GM19372 (cell line): ENCODE measurements around the gene RSPH6A.
"Not testable (repeated sequence)": the region's sequence is repeated elsewhere in the genome, so short reads cannot be mapped to it uniquely, and the experiment has no call there.

Source experiments
- ATAC-seq: cut with Tn5 transposase; IDR thresholded peaks from one replicate; pipeline ENCODE4 v1.9.1; 2021; ENCODE audit warnings: mild to moderate bottlenecking, low read depth, moderate library complexity; ENCODE audit not compliant: unreplicated experiment

Gene RSPH6A

DNA sequence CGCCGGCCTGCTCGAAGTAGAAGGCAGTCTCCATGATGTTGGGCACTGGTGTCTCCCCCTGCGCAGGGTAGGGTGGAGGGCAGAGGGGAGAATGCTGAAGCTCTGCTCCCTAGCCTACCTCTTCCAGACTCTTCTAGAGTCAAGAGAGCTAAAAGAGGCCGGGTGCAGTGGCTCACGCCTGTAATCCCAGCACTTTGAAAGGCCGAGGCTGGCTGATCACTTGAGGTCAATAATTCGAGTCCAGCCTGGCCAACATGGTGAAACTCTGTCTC, 10.2 kb downstream of the RSPH6A start:
- no peak for ATAC-seq

DNA sequence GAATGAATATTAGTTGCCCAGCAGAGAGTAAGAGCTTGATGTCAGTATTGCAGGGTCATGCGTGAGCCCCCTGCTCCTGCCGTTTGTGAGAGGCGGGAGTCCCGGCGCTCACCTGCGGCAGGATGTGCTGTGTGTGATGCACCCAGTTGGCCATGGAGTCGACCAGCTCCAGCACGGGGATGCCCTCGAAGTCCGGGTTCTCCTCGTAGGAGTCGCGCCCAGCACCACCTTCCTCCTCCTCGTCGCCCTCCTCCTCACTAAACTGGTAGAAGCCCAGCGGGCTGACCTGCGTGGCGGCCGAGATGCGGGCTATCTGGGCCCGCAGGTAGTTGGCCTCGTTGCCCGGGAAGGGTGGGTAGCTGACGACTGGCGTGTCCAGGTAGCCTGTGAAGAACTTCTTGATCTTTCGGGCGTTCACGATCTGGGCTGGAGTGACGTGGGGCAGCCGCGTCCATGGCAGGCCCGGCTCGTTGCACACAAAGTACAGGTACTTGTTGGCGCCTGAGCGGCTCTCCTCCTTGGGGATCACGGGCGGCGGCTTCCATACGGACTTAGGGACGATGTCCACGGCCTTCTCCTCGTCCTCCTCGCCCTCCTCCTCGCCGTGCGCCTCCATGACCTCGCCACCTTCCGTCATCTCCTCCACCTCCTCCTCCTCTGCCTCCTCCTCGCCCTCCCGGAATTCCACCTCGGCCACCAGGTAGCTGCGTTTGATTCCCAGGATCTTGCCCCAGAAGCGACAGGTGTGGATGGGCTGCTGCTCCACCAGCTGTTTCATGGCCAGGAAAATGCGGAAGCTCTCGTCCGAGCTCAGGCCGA, 10.8 kb downstream of the RSPH6A start:
- ATAC-seq, result no peak

DNA sequence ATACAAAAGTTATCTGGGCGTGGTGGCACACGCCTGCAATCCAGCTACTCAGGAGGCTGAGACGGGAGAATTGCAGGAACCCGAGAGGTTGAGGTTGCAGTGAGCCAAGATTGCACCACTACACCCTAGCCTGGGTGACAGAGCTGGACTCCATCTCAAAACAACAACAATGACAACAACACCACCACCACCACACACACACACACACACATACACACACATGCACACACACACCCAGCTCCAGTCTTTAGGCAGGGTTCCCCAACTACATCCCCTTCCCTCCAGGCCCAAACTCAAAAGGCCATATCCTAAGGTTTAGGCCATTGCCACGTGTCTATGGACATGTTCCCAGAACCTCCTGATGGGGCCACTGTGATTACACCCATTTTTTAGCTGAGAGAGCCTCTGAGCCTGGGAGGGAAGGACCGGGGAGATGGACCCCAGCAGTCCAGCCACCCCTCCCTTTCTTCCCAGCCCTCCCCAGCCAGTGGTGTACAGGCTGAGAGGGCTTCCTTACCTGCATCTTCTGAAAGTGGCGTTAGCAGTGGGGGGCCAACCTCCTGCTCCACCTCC, 13.4 kb downstream of the RSPH6A start:
- no peak for ATAC-seq

DNA sequence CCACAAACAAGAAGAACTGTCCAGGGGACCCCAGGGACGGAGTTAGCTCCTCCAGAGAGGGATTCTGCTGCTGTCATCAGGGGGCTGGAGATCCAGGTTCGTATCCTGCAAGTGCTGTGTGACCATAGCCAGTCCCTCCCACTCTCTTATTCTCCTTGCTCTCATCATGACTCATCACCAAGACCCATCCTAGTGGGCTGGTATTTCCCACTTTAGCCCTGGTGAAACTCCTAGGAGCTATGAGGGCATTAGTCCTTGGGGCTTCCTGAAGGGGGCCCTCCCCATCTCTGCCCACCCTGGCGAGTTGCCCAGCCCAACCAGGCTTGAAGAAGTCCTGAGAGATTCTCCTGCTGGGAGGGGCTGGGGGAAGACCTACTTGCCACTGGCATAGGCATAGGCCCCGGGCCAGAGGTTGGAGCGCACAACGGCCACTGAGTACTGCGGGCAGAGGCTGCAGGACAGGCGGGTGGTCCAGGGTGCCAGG, 15.0 kb downstream of the RSPH6A start:
- ATAC-seq, result no peak

DNA sequence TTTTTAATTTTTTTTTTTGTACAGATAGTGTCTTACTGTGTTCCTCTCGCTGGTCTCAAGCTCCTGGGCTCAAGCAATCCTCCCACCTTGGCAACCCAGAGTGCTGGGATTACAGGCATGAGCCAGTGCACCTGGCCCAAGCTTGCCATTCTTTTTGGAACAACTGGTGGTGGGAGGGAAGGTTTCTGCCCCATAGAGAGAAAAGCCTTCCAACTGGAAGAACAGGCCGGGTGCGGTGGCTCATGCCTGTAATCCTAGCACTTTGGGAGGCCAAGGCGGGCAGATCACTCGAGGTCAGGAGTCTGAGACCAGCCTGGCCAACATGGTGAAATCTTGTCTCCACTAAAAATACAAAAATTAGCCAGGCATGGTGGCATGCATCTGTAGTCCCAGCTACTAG, 15.6 kb downstream of the RSPH6A start:
- not testable (repeated sequence) for ATAC-seq

DNA sequence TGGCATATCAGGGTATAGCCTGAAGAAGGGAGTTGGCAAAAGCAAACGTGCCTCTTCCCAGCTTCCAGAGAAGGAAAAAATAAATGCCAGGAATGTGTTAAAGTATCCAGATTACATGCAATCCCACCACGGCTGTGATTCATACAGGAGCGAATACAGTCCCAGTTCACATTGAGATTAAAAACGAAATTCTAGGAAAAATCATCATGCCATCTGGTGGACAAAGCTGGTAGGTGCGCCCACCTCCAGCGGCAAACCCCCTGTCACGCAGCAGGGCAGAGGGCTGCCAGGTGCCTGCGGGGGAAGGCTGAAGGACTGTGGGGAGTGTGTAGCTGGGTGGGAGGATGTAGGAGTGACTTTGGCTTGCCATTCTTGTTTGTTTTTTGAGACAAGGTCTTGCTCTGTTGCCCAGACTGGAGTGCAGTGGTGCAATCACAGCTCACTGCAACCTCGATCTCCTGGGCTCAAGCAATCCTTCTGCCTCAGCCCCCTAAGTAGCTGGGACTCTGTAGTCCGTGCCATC, 16.1 kb downstream of the RSPH6A start:
- ATAC-seq, result no peak

DNA sequence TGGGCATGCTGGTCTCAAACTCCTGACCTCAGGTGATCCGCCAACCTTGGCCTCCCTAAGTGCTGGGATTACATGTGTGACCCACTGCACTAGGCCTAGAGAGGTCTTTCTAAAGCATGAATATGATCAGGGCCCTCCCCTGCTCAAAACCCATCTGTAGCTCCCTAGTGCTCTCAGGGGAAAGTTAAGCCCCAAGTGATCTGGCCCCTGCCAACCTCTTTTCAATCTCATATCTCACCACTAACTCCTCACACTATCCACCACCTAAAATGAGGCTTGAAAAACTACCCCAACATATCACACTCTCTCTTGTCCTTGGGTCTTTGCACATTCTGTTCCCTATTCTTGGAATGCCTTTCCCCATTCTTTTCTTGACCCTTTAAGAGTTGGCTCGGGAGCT, 20.5 kb downstream of the RSPH6A start:
- ATAC-seq, result no peak

DNA sequence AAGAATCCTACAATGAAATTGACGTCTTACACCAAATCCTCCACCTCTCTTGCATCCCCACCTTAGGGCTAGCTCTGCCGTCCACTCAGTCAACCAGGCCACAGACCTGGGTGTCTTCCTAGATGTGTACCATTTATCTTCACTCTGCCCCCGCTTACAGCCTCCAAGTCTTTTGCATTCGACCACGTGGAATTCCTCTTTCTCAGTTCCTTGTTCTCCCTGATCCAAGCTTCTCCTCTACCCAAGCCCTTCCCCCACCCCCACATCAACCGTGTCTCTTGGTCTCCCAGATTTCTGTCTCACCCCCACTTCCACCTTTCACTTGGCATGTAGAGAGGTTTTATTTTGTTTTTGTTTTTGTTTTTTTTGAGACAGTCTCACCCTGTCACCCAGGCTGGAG, 21.2 kb downstream of the RSPH6A start:
- ATAC-seq, result no peak

DNA sequence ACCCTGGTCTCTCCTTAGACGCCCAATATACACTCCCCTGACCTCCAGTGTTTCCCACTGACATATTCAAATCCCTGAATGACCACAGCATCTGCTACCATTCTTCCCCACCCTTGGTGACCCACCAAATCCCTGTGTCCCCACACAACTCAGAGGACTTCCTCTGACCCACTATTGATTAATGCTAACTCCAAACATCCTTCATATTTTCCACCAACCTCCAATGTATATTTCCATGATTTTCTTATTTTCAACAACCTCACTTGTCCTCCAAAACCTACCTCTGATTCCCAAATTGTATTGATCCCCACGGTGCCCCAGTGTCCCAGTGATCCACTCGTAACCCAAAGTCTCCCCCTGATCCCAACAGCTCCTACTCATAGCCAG, 21.9 kb downstream of the RSPH6A start:
- no peak for ATAC-seq

DNA sequence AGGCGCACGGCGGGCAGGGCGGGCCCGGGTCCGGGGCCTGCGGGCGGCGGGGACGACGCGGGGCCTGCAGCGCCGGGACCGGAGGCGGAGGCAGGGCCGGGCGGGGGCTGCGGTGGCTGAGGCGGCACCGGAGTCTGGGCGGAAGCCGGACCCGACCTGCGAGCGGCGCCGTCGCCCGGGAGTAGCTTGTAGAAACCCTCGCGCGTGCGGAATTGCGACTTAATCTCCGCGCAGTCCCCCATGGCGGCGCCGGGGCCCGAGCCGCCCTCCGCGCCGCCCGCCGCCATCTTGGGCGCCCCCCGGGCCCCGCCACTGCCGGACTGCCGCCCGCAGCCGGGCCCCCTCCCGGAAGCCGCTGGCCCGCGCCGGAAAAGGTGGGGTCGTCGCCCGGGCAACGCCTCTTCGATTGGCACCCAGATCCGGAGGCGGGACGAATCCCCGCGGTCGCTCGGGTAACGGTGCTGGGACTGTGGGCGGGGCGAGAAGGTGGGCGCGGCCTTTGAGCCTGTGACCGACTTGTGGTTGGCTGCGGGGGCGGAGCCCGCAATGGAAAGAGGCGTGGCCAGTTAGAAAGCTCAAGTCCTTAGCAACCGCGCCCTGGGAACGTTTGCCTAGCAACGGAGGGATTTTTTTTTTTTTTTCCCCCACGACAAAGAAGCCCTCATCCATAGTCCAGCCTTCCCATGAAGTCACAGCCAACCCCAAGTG, 22.5 kb downstream of the RSPH6A start, which contains the start of gene DMWD:
TSS of gene DMWD (minus strand) at position 376 of the 708 bp plus-strand sequence. CDS start at position 287, 89 bp downstream.
- ATAC-seq, result peak; percentile 94

DNA sequence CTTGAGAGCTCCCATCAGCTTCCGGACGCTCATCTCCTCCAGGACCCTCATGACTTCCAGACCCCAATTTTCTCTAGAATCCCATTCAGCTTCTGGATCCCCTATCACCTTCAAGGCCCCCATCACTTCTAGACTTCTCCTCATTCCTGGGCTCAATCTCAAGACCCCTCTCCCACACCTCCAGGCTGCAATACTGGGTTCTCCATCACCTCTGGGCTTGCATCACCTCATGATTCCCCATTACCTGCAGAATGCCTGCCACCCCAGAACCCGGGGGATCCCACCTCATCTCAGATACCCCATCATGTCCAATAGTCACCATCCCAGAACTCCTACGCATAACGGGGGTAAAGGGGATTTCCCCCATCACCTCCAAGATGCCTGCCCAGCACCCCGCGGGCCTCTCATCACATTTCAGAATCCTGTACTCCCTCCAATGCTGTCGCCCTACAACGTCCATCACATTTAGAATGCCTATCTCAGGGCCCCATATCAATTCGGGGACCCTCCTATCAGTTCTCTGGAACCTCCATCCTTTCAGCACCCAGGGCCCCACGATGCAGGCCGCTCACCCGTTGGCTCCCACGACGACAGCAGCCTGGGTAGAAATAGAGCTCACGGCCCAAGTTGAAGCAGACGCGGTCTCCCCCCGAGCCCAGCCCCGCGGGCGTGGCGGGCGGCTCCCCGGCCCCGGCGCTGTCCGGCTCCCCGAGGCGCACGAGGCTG, 23.2 kb downstream of the RSPH6A start:
- peak; percentile 17 for ATAC-seq

DNA sequence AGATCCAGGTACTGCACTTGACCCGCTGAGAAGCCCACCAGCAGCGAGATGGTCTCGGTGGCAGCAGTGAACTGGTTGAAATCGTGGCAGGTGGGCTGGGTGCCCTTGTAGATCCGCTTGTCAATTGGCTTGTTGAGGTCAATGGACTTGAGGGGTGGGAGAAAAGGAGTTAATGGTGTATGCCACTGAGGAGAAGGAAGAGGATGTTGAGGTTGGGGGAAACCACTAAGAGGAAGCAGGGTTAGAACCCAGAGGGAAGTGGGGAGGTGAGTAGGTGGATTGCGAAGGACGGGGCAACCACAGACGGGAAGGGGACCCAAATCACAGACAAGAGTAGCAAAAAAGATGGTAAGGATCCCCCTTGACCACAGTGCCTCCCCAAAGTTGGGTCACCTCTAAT, 24.2 kb downstream of the RSPH6A start:
- no peak for ATAC-seq

DNA sequence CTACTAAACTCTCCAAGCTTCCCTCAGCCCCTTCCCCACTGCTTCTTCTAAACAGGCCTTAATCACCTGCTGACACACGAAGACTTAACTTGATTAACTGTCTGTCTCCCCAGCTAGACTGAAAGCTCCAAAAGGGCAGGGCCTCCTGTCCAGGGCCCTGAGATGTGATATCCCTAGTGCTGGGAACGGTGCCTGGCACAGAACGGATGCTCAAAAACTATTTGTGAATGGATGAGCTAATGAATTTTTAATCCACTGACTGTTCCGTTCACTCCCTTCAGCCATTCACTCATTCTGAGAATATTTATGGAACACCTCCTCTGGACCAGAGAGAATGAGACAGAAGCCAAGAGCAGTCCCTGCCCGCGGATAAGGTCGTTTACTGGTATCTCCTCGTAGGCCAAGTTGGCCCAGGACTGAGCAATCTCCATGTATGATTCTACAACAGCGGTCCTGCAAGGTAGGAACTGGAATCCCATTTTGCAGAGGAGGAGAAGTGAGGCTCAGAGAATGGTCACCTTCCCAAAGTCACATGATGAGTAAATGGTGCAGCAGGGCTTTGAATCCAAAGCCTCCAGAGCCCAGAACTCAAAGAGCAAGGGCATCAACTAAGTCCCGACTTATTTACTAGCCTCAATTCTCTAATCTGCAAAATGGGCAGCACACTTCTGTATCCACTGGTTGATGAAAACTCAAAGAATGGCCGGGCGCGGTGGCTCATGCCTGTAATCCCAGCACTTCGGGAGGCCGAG, 25.9 kb downstream of the RSPH6A start:
- no peak for ATAC-seq

DNA sequence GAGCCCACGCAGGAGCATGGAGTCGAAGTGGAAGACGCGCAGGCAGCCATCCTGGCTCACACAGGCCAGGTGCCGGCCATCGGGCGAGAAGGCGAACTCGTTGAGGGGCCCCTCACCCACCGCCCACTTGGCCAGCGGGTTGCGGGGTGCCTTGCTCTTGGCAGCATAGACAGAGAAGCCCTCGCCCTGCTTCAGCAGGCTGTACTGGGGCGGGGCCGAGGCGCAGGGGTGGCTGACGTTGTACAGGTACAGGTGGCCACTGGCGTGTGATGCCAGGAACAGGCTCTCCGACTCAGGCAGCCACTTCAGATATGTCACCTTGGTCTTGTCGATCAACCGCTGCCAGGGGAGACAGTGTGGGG, 28.6 kb downstream of the RSPH6A start:
- no peak for ATAC-seq

DNA sequence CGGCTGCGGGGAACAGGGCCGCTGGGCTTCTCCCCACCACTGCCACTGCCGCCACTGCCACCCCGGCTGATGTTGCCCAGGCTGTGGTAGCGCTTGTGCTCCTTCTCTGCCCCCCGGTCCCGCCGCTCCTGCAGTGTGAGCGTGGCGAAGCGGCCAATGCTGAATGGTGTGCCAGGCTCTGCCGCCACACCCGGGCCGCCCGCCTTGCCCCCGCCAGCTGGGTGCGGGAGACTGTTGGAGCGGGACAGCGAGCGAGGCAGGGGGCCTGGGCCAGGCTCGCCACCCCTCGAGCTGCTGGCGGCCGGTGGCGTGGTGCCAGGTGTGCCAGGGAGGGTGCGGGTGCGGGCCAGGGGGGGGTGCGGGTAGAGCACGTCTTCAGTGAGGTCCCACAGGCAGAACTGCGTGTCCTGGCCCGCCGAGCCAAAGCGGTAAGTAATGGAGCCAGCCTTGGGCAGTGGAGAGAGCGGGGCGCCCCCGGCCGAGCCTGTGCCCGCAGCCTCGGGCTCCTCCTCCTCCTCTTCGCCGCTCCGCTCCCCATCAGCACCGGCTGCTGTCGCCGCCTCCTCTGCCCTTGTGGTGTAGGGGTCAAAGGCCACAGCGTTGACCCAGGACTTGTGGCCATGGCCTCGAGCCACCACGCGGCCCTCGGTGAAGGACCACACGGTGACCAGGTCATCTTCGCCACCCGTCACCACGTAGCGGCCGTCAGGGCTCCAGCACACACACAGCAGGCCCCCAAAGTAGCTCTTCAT, 29.2 kb downstream of the RSPH6A start:
- no peak for ATAC-seq

DNA sequence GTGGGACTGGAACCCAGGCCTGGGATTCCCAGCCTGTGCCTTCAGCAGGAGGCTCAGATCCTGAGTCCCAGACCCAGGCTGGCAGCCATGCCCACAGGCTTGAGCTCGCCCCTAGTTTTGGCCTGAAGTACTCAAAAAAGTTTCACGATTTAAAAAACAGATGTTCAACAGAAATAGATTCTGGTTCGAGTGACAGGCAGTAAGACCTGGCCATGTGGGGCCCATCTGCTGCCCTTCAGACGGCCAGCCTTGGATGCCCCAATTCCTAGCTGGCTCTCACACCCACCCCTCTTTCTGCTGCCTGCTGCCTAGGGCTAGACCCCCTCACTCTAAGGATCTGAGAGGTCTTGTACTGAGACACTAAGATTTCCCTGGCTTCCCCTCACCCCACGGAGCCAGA, 30.0 kb downstream of the RSPH6A start:
- ATAC-seq, result no peak

DNA sequence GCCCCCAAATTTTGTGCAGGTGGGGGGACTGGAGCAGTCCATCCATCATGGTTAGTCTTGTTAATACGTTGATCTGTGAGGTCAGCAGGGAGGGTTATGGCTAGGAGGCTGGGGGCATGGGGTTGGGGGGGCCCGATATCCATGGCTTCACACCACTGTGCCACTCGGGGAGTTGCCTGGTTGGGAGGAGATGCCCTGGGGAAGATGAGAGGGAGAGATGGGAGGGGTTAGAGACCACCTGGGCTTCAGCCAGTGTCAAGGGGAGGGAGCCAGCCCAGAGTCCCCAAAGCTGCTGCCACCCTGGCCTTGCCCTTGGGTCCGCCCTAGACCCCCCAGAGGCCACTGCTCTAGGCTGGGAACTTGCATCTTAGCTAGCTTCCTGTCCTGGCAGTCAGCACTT, 31.0 kb downstream of the RSPH6A start:
- ATAC-seq, result no peak

DNA sequence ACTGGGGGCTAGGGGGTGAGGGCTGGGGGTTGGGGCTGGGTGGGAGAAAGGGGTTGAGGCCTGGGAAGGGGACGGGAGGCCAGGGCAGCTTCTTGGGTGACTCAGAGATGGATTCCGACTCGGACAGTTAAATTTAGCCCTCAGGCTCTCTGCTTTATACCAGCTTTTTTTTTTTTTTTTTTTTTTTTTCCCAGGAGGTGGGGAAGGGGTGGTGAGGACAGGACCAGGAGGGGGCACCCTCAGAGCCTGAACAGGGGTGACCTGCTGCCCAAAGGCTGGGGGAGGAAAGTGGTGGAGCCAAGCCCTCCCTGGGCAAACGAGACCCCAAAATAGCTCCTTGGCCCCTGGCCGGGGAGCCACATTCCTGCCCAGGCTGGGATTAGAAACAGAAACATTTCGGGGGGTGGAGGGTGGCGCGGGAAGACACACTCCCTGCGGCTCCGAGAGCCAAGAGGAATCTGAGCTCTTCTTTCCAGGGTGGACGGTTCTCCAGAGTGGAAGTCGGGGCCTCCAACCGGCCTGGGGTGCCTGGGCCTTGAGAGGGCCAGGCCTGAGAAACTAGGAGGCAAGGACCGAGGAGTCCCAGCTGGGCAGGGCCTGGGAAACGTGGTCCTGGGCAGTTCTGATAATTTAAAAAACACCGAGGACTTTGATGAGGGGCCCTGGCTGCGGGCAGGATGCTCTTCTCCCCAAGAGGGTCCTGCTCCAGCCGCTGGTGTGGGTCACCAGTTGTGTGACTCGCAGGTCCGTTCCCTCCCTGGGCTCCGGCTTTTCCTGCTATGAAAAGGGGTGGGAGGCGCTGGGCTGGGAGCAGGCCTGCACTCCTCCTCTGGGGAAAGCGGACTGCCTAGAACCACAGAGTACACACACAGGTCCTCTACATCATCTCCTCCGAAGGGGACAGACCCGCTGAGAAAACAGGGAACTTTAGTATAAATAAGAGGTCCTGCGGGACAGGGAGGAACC, 32.0 kb downstream of the RSPH6A start:
- ATAC-seq, result no peak
